ENCODE data around the gene LRRFIP1.

DNA sequence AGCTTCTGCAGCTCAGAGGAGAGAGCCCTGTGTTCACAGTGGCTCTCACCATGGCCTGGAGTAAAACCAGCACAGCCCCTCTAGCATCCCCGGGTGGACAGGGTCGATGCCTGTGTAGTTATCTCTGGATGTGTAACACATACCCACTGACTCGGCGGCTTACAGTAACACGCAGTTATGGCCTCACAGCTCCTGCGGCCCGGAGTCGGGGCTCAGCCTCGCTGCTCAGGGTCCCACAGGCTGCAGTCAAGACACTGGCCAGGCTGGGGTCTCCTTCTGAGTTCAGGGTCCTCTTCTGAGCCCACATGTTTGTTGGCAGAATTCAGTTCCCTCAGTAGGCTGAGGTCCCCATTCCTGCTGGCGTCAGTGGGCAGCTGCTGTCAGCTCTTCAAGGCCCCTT is 34.4 kb upstream of the LRRFIP1 start:
- TF ChIP-seq, protein P1, sequence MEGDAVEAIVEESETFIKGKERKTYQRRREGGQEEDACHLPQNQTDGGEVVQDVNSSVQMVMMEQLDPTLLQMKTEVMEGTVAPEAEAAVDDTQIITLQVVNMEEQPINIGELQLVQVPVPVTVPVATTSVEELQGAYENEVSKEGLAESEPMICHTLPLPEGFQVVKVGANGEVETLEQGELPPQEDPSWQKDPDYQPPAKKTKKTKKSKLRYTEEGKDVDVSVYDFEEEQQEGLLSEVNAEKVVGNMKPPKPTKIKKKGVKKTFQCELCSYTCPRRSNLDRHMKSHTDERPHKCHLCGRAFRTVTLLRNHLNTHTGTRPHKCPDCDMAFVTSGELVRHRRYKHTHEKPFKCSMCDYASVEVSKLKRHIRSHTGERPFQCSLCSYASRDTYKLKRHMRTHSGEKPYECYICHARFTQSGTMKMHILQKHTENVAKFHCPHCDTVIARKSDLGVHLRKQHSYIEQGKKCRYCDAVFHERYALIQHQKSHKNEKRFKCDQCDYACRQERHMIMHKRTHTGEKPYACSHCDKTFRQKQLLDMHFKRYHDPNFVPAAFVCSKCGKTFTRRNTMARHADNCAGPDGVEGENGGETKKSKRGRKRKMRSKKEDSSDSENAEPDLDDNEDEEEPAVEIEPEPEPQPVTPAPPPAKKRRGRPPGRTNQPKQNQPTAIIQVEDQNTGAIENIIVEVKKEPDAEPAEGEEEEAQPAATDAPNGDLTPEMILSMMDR (IDR thresholded peaks at IDR 0.05; ENCODE audit: borderline replicate concordance, extremely low read depth, low read length, poor library complexity, severe bottlenecking) = no peak
- no peak for TF ChIP-seq EZH2 (IDR thresholded peaks at IDR 0.05; ENCODE audit: borderline replicate concordance, low read depth, low read length, severe bottlenecking)
